Caco-2 (cell line): ENCODE measurements around the gene HDGFL2. TPM values are rescaled to one million over a fixed set of nuclear protein-coding genes. Genes with fewer than 3 reads are reported as not detected.

Experiments used
- BruUV-seq: library from RNA; stranded (reverse); fragments of 400-500 nt; replicated peaks from 2 replicates; lab custom pipeline; 2021; lab: Mats Ljungman, UMichigan
- CTCF ChIA-PET: fragments of 300-600 bp; sonication (Branson Sonifier 250); formaldehyde crosslinking; loops from one replicate; lab custom pipeline; 2022; ENCODE audit warnings: antibody characterized with exemption; lab: Charles Lee
- POLR2A ChIA-PET: fragments of 300-600 bp; sonication (Branson Sonifier 250); formaldehyde crosslinking; loops from one replicate; lab custom pipeline; 2022; ENCODE audit warnings: antibody characterized with exemption; lab: Charles Lee
- DNase-seq, 2 experiments: peaks; one replicate each; pipeline versions ENCODE4 v3.0.0 to v3.0.0-alpha.2; 2020 to 2022
- H3K27me3 ChIP-seq: replicated peaks from 2 replicates; pipeline ENCODE4 v1.6.0; 2011; ENCODE audit warnings: low read length; ENCODE audit not compliant: control insufficient read depth, insufficient read depth
- H3K36me3 ChIP-seq: 2 replicates; pipeline ENCODE4 v1.5.1; 2011; ENCODE audit warnings: low read length; ENCODE audit not compliant: control insufficient read depth, insufficient read depth
- H3K4me1 ChIP-seq: fragments of 250-450 bp; sonication (Bioruptor Pico); 2 replicates; pipeline ENCODE4 v1.5.1; 2020; ENCODE audit warnings: mild to moderate bottlenecking
- H3K4me3 ChIP-seq: 2 replicates; pipeline ENCODE4 v1.5.1; 2011; ENCODE audit warnings: low read depth, mild to moderate bottlenecking, control low read depth, low read length
- H3K9me3 ChIP-seq: fragments of 250-450 bp; sonication (Bioruptor Pico); 2 replicates; pipeline ENCODE4 v1.5.1; 2020; ENCODE audit warnings: mild to moderate bottlenecking, moderate library complexity
- H3K27ac Mint-ChIP-seq: one replicate; pipeline ENCODE4 v1.8.0; 2022; ENCODE audit warnings: mixed read lengths; ENCODE audit not compliant: unreplicated experiment
- H3K27me3 Mint-ChIP-seq: one replicate; pipeline ENCODE4 v1.8.0; 2022; ENCODE audit warnings: mixed read lengths; ENCODE audit not compliant: insufficient read depth, unreplicated experiment
- H3K36me3 Mint-ChIP-seq: one replicate; pipeline ENCODE4 v1.8.0; 2022; ENCODE audit warnings: mild to moderate bottlenecking, mixed read lengths; ENCODE audit not compliant: insufficient read depth, unreplicated experiment
- H3K4me1 Mint-ChIP-seq: one replicate; pipeline ENCODE4 v1.8.0; 2022; ENCODE audit warnings: low read depth, mixed read lengths; ENCODE audit not compliant: unreplicated experiment
- H3K4me3 Mint-ChIP-seq: one replicate; pipeline ENCODE4 v1.8.0; 2022; ENCODE audit warnings: mild to moderate bottlenecking, moderate library complexity, mixed read lengths; ENCODE audit not compliant: unreplicated experiment
- H3K9me3 Mint-ChIP-seq: one replicate; pipeline ENCODE4 v1.8.0; 2022; ENCODE audit warnings: mixed read lengths; ENCODE audit not compliant: unreplicated experiment
- intact Hi-C: fragments of 100-400 bp; cut with micrococcal nuclease; formaldehyde crosslinking; loops from one replicate; pipeline ENCODE4 v1.10.0; 2022; ENCODE audit not compliant: unreplicated experiment
- total RNA-seq: library from RNA; stranded (reverse); gene quantifications from 2 replicates; pipeline ENCODE4 v1.2.3, GENCODE V29; 2022
- TF ChIP-seq, protein P1 (sequence below), 2 experiments: fragments of 200-600 bp in 1 of 2; IDR thresholded peaks; 1 replicate in 1 of 2; 2 replicates in 1 of 2; pipeline versions ENCODE4 v1.5.1 to v1.8.0; 2011 to 2022; ENCODE audit warnings: antibody characterized with exemption in 1 of 2, control low read depth in 1 of 2, inconsistent platforms in 1 of 2, low read depth in 1 of 2, low read length in 1 of 2, mild to moderate bottlenecking in 1 of 2, moderate library complexity in 1 of 2; ENCODE audit not compliant: insufficient read depth in 1 of 2, severe bottlenecking in 1 of 2, unreplicated experiment in 1 of 2

HDGFL2 gene
- total RNA-seq, 1 experiment from 2014 or later, result 70.8 TPM

DNA sequence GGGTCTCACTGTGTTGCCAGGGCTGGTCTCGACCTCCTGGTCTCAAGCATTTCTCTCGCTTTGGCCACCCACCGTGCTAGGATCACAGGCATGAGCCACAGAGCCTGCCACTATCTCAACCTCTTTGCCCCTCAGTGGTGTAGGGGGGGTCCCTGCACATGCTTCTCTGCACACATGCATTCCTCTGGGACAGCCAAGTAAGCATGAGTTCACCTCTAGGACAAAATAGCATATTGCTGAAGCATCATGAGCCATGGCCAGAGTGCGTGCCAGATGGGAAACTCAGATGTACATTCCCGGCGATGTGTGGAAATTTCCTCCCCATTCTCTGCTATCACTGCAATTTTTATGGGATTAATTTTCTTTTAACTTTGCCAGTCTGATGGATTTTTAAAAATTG, 46.6 kb upstream of the HDGFL2 start:
- no peak for DNase-seq
- ChIA-PET CTCF (no interaction called here), POLR2A (no interaction called here)
- H3K27me3 Mint-ChIP-seq, result no peaks in the 10 kb centered on the region
- no peak overlapping the region for H3K27ac Mint-ChIP-seq
- no peaks in the 10 kb centered on the region for H3K4me1 Mint-ChIP-seq
- Histone ChIP-seq H3K36me3 (no peaks in the 10 kb centered on the region; the same call in 1 of the 2 replicates), H3K9me3 (no peaks in the 10 kb centered on the region), H3K4me3 (no peak overlapping the region), H3K27me3 (no peaks in the 10 kb centered on the region), H3K4me1 (no peaks in the 10 kb centered on the region)
- H3K36me3 Mint-ChIP-seq, result peaks cover 78% of the 10 kb centered on the region
- TF ChIP-seq, protein P1, sequence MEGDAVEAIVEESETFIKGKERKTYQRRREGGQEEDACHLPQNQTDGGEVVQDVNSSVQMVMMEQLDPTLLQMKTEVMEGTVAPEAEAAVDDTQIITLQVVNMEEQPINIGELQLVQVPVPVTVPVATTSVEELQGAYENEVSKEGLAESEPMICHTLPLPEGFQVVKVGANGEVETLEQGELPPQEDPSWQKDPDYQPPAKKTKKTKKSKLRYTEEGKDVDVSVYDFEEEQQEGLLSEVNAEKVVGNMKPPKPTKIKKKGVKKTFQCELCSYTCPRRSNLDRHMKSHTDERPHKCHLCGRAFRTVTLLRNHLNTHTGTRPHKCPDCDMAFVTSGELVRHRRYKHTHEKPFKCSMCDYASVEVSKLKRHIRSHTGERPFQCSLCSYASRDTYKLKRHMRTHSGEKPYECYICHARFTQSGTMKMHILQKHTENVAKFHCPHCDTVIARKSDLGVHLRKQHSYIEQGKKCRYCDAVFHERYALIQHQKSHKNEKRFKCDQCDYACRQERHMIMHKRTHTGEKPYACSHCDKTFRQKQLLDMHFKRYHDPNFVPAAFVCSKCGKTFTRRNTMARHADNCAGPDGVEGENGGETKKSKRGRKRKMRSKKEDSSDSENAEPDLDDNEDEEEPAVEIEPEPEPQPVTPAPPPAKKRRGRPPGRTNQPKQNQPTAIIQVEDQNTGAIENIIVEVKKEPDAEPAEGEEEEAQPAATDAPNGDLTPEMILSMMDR (IDR thresholded peaks at IDR 0.05; ENCODE audit: insufficient read depth in 1 of 2, low read depth in 1 of 2, low read length in 1 of 2, severe bottlenecking in 1 of 2, unreplicated experiment in 1 of 2), result no peak
- no peak overlapping the region for H3K4me3 Mint-ChIP-seq
- no peaks in the 10 kb centered on the region for H3K9me3 Mint-ChIP-seq
- no TSS peak for BruUV-seq
- intact Hi-C loops, result no loop called here

DNA sequence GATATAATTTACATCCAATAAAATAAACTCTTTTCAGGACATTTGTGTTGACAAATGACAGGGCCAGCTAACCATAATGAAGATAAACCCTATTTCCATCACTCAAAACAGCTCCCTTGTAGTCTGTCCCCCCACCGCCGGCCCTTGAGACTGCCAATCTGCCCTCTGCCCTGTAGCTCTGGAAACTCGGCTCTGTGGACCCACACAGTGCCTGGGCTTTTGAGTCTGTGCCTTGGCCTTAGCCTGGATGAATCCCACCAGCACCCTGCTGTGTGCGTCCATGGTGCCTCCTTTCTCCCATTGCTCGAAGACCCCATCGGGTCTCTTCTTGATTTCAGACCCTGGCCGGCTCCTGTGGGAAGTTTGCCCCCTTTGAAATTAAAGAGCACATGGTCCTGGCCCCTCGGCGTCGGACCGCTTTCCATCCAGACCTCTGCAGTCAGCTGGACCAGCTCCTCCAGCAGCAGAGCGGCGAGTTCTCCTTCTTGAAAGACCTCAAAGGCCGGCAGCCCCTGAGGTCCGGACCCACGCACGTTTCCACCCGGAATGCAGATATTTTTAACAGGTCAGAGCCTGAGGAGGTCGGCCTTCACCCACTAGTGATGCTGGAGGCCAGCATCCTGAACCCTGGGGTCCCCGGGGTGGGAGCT, 43.6 kb upstream of the HDGFL2 start:
- no TSS peak for BruUV-seq
- no peak for DNase-seq
- POLR2A ChIA-PET, result no interaction called here
- no peaks in the 10 kb centered on the region for H3K4me1 Mint-ChIP-seq
- peaks cover 3% of the 10 kb centered on the region for H3K36me3 ChIP-seq
- H3K27ac Mint-ChIP-seq, result no peak overlapping the region
- H3K4me3 ChIP-seq, result no peak overlapping the region
- no peaks in the 10 kb centered on the region for H3K27me3 Mint-ChIP-seq
- CTCF ChIA-PET, result no interaction called here
- no peaks in the 10 kb centered on the region for H3K27me3 ChIP-seq
- H3K4me1 ChIP-seq, result no peaks in the 10 kb centered on the region
- H3K36me3 Mint-ChIP-seq, result peaks cover 92% of the 10 kb centered on the region
- no peaks in the 10 kb centered on the region for H3K9me3 ChIP-seq
- intact Hi-C loops, result no loop called here
- H3K4me3 Mint-ChIP-seq, result no peak overlapping the region
- no peaks in the 10 kb centered on the region for H3K9me3 Mint-ChIP-seq
- TF ChIP-seq, protein P1 (IDR thresholded peaks at IDR 0.05; ENCODE audit: insufficient read depth in 1 of 2, low read depth in 1 of 2, low read length in 1 of 2, severe bottlenecking in 1 of 2, unreplicated experiment in 1 of 2), result no peak

DNA sequence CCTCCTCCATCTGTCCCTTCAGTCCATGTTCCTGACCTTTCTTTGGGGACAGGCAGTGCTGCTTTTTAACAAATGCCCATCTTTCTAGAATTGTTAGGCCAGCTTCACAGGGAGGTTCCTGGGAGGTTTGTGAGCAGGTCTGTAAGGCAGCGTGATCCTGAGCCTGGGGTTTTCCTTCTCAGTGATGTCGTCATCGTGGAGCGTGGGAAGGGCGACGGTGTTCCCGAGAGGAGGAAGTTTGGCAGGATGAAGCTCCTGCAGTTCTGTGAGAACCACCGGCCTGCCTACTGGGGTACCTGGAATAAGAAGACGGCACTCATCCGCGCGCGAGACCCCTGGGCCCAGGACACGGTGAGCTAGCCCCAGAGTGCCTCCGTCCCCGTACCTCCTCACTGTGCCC, 42.8 kb upstream of the HDGFL2 start:
- Mint-ChIP-seq H3K9me3 (no peaks in the 10 kb centered on the region), H3K4me3 (no peak overlapping the region), H3K4me1 (no peaks in the 10 kb centered on the region), H3K27ac (no peak overlapping the region), H3K36me3 (peaks cover 92% of the 10 kb centered on the region), H3K27me3 (no peaks in the 10 kb centered on the region)
- Histone ChIP-seq H3K4me1 (no peaks in the 10 kb centered on the region), H3K36me3 (peaks cover 3% of the 10 kb centered on the region), H3K27me3 (no peaks in the 10 kb centered on the region), H3K9me3 (no peaks in the 10 kb centered on the region), H3K4me3 (no peak overlapping the region)
- CTCF ChIA-PET, result no interaction called here
- intact Hi-C loops, result no loop called here
- BruUV-seq, result no TSS peak
- POLR2A ChIA-PET, result interaction anchor here (0.5 kb wide), 1 partner anchor 106 kb away, joined by 3 read pairs; the partner anchor contains the start of gene PLIN5
- TF ChIP-seq, protein P1 (IDR thresholded peaks at IDR 0.05; ENCODE audit: insufficient read depth in 1 of 2, low read depth in 1 of 2, low read length in 1 of 2, severe bottlenecking in 1 of 2, unreplicated experiment in 1 of 2), result no peak
- DNase-seq, result no peak
